ENCODE measurements around the gene CENPS.
"Not testable (repeated sequence)": the region's sequence is repeated elsewhere in the genome, so short reads cannot be mapped to it uniquely, and the experiment has no call there.

The CENPS gene

DNA sequence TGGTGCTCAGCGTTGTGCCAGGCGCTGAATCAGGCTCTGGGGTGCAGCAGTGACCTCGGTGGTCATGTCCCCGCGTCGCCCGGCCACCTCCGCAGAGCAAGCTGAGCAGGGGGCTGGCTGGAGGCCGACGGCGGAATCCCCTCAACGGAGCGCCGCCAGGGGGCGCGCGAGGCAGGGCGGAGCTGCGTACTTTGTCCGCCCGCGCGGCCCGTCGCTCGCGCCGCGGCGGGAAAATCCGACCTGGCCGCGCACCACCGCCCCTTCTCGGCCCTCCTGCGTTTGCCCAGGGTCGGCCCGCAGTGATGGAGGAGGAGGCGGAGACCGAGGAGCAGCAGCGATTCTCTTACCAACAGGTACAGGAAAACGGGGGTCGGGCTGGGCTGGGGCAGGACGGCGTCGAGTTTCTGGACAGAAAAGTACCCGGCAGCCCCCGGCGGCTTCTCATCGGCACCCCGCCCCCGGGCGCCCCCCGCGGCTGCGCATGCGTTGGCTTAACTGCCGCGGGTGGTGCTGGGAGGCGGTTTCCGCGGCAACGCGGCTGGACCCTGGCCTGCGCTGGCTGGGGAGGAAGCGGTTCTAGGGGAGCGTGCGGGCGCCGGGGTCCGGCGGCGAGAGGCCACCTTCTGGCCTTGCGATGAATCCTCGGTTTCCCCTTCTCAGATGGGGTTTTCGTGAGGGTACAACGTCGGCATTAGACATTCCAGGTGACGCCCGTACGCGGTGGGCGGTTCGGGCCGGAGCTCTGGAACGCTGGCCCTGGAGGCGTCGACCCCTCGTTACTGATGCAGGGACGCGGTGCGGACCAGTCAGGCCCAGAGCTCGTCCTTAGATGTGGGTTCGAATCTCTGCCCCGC is at the start of gene CENPS:
CENPS (plus strand) TSS at position 218 of the 854 bp plus-strand sequence; CDS start at position 303, 85 bp downstream.
- peak; percentile 46 to 54 for DNase-seq (ENCODE audit: low read depth in 2 of 2)

DNA sequence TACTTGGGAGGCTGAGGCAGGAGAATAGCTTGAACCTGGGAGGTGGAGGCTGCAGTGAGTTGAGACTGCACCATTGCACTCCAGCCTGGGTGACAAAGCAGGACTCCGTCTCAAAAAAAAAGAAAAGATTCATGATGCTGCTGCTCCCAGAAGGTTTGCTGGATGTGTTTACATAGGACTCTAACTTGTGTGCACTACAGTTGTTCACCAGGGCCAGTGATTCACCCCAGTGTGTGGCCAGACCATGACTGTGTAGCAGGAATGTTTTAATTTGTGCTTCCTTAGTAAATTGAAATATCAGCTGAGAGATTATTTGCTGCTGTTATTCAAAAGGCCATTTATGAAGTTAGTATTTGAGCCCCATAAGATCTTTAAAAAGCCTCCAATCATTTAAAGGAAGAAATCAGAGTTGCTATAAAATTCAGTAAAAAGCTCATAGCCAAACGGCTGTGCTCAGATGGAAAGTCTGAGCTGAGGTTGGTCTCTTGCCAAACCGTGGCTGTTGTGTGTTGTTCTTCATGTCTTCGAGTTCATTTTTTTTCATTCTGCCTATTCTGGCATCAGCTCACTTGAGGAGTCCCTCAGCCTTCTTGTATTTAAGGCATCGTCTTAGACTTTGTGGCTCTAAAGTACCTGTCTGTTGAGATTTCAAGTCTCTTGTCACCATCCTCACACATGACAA is 49.5 kb upstream of the CENPS start:
- DNase-seq (ENCODE audit: low read depth in 2 of 2), result peak; percentile 38 to 45

DNA sequence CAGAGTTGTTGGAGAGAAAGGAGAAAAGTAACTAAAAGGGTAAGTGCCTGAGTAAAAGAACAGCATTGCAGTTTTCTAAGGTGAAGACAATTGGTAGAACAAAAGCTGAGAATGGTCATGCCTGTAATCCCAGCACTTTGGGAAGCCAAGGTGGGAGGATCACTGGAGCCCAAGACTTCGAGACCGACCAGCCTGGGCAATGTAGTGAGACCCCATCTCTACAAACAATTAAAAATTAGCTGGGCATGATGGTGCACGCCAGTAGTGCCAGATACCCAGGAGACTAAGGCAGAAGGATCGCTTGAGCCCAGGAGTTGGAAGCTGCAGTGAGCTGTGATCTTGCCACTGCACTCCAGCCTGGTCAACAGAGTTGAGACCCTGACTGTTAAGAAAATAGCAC is 46.6 kb upstream of the CENPS start:
- no peak for DNase-seq (ENCODE audit: low read depth in 2 of 2)

- no peak for DNase-seq (ENCODE audit: low read depth in 2 of 2)
These were observed 46.0 kb upstream of the CENPS start for GRCh38 chr1:10384219-10384618.

GRCh38 chr1:10386761-10387676 is 43.2 kb upstream of the CENPS start:
- DNase-seq (ENCODE audit: low read depth in 2 of 2), result no peak

DNA sequence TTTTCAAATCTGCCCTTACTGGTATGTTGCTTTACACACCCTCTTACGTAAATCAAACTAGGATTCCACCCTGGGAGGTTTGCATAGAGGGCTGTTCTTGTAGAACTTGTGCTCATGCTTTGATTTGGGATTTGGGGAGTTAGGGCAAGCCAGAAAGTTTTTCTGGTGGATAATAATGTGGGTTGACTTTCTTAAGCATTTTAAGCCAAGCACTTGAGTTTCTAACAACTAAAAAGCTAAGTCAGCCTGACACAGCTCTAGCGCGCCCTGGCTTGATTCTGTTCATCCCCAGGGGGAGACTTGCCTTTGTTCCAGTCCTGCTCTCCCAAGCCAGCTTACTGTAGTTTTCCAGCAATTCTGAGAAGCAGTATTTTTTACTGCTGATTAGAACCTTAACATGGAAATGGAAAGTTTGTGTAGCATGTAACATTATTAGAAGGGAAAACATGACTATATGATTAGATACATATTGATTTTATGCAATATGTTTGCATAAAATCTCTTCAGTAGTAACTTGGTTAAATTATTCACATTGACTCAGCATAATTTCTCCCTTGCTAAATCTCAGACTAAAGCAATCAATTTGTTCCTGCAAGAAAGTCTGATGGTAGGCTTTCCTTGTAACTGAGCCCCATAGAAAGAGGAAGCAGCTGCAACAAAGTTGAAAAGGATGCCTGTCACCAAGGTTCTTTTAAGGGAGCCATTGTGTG is 42.4 kb upstream of the CENPS start:
- peak; percentile 54 for DNase-seq (ENCODE audit: low read depth in 2 of 2)

DNA sequence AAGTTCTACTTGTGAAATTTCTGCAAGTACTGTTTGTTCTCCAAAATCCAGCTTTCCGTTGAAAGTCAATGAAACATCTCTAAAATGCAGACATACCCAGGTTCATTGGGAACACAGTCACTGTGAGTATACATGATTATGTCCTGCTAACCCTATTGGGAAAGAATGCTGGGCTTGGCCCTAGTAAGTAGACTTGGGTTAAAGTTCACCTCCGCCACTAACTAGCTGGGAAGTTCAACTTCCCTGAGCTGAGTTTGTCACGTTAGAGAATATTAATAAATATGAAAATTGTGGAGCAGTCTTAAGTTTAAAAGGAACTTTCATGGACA is 41.9 kb upstream of the CENPS start:
- DNase-seq (ENCODE audit: low read depth in 2 of 2), result no peak

GRCh38 chr1:10389271-10389973 is 40.8 kb upstream of the CENPS start:
- no peak for DNase-seq (ENCODE audit: low read depth in 2 of 2)

DNA sequence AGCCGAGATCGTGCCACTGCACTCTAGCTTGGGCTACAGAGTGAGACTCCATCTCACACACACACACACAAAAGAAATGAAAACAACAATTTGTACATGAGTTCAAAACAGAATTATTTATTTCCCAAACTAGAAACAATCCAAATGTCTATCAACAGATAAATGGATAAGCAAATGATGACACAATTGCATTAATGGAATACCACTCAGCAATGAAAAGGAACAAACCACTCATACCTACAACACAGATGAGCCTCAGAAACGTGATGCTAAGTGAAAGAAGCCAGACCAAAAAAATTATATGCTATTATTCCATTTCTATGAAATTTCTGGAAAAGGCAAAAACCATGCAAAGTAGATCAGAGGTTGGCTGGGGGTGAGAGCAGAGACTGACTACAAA is 33.4 kb upstream of the CENPS start:
- DNase-seq (ENCODE audit: low read depth in 2 of 2), result no peak

GRCh38 chr1:10398278-10398733 is 31.9 kb upstream of the CENPS start:
- no peak for DNase-seq (ENCODE audit: low read depth in 2 of 2)

DNA sequence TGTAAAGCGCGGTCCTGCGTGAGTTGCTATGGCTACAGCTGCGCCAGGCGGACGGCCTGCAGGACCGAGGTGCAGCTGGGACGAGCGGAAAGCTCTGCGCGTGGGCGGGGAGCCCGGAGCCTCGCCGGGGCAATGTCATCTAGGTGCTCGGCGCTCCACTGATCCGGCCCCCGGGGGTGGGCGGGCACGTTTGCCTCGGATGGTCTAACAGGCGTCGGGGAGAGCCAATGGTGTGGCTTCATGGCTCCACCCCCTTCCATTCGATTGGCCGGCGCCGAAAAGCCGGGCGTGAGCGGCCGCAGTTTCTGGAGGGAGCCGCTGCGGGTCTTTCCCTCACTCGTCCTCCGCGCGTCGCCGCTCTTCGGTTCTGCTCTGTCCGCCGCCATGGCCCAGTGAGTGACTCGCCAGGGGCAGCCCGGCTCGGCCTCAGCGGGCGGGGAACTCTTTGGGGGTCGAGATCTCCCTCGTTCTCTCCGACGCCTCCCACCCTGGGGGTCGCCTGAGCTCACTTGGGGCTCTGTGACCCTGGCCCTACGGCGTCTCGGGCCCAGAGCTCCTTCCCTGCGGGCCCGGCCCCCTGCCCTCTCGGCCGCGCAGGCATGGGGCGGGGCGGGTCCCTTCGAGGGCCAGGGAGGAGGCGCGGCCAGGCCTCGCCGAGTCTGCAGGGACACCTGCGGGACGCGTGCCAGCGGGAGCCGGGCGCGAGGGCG is 31.3 kb upstream of the CENPS start, which contains the start of gene PGD:
PGD (plus strand) TSS at position 331 of the 710 bp plus-strand sequence; CDS start at position 385, 54 bp downstream.
- peak; percentile 94 to 95 for DNase-seq (ENCODE audit: low read depth in 2 of 2)

- no peak for DNase-seq (ENCODE audit: low read depth in 2 of 2)
These were observed 30.7 kb upstream of the CENPS start for GRCh38 chr1:10399444-10399941.

DNA sequence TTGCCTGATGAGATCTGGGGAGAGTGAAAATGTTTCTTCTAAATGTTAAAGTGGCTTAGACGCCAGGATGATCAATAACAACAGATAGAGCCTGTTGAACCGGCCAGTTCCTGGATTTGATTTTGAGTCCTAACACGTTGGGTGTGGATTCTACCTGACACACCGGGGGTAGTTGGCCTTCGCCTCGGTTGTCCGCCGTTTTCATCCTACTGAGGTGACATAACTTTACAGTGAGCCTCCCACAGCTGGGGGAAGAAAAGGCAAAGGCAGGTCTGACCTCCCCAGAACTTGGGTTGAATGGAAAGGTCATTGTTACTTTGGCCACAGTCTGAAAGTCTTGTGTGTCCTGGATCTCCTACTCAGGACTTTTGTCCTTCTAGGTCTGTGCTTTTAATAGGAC is 30.2 kb upstream of the CENPS start:
- no peak for DNase-seq (ENCODE audit: low read depth in 2 of 2)

DNA sequence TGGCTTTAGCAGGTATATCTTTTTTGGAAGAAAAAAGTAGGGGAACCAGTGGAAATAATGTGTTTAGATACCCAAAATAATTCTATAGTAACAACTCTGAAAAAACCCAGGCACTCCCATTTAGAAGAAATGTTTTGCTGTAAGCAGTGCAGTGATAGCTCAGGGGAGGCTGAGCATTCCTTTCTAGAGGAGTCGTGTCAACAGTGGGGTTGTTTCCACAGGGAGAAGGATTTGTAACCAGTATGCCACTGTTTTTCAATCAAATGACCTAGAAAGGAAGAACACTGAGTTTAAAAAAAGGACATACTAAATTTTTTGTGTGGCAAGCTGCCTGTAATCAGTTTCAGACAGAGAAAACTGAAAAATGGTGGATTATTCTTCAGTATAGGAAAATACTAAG is 29.0 kb upstream of the CENPS start:
- DNase-seq (ENCODE audit: low read depth in 2 of 2), result peak in 1 of 2 experiments; percentile 25

DNA sequence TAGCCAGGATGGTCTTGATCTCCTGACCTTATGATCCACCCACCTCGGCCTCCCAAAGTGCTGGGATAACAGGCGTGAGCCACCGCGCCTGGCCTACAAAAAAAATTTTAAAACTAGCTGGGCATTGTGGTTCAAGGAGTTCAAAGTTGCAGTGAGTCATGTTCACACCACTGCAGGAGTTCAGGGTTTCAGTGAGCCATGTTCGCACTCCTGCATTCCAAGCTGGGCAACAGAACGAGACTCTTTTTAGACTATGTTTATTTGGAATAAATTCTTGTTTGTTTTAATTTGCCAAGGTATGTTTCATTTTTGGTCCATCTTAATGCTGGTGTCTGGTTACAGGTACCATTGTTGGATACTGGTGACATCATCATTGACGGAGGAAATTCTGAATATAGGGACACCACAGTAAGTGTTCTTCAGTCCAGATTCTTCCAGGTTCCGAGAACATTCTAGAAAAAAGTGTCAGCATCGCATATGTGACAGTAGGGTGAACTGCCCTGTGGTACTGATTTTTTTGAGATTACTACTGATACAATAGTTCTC is 27.4 kb upstream of the CENPS start:
- DNase-seq (ENCODE audit: low read depth in 2 of 2), result no peak

DNA sequence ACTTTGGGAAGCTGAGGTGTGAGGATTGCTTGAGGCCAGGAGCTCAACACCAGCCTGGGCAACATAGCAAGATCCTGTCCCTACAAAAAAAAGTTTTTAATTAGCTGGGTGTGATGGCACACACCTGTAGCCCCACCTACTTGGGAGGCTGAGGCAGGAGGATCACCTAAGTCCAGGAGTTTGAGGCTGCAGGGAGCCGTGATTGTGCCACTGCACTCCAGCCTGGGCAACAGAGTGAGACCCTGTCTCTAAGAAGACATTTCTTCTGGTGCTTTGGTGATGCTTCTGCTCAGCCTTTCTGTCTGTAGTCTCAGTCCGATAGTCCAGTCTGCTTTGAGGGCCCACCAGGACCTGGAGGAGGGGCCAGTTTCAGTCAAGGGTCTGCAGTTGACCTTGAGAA is 23.0 kb upstream of the CENPS start:
- no peak for DNase-seq (ENCODE audit: low read depth in 2 of 2)

GRCh38 chr1:10415211-10415930 is 14.9 kb upstream of the CENPS start:
- DNase-seq (ENCODE audit: low read depth in 2 of 2), result no peak

GRCh38 chr1:10415967-10416366 is 14.3 kb upstream of the CENPS start:
- DNase-seq (ENCODE audit: low read depth in 2 of 2), result not testable (repeated sequence)

- not testable (repeated sequence) for DNase-seq (ENCODE audit: low read depth in 2 of 2)
These were observed 11.5 kb upstream of the CENPS start for GRCh38 chr1:10418741-10419140.
